CD4-positive, alpha-beta memory T cell (primary cell): ENCODE data around the gene TLE6. TPM values are rescaled to one million over a fixed set of nuclear protein-coding genes. Genes with fewer than 3 reads are reported as not detected.
A peak's percentile ranks its signal among the peaks of the same experiment; 100 is the strongest.

Source experiments
- CTCF ChIA-PET: fragments of 350-600 bp; sonication (Branson Sonifier 250); formaldehyde crosslinking; loops from one replicate; lab custom pipeline; 2021; ENCODE audit warnings: inconsistent platforms; ENCODE audit not compliant: partially characterized antibody; lab: Charles Lee
- POLR2A ChIA-PET: fragments of 350-600 bp; sonication (Branson Sonifier 250); formaldehyde crosslinking; loops from one replicate; lab custom pipeline; 2021; ENCODE audit not compliant: partially characterized antibody; lab: Charles Lee
- DNase-seq, 5 donors: peaks; one replicate each; pipeline versions ENCODE4 v3.0.0 to v3.0.0-alpha.2; 2020 to 2022; ENCODE audit warnings: mixed read lengths in 1 of 5
- H3K27ac ChIP-seq: one replicate; pipeline ENCODE4 v1.7.0; 2013; ENCODE audit warnings: low read depth, low read length
- H3K27me3 ChIP-seq: 2 replicates; pipeline ENCODE4 v1.7.0; 2013; ENCODE audit warnings: mild to moderate bottlenecking, low read length, moderate library complexity; ENCODE audit not compliant: insufficient read depth
- H3K36me3 ChIP-seq: 2 replicates; pipeline ENCODE4 v1.7.0; 2013; ENCODE audit warnings: mild to moderate bottlenecking, low read length, moderate library complexity; ENCODE audit not compliant: insufficient read depth
- H3K4me1 ChIP-seq: 2 replicates; pipeline ENCODE4 v1.7.0; 2013; ENCODE audit warnings: mild to moderate bottlenecking, low read length, moderate library complexity; ENCODE audit not compliant: insufficient read depth
- H3K4me3 ChIP-seq, 2 donors: one replicate each; pipeline ENCODE4 v1.7.0; 2013; ENCODE audit warnings: low read length in 2 of 2, mild to moderate bottlenecking in 1 of 2
- H3K9me3 ChIP-seq, 2 donors: one replicate each; pipeline ENCODE4 v1.7.0; 2013; ENCODE audit warnings: low read length in 2 of 2, control low read depth in 1 of 2; ENCODE audit not compliant: control insufficient read depth in 1 of 2
- H3K27ac Mint-ChIP-seq, 7 donors: one replicate each; pipeline ENCODE4 v1.8.0; 2020 to 2021; ENCODE audit warnings: mixed read lengths in 7 of 7, mild to moderate bottlenecking in 6 of 7, inconsistent platforms in 3 of 7, moderate library complexity in 3 of 7
- H3K27me3 Mint-ChIP-seq, 2 donors: one replicate each; pipeline ENCODE4 v1.8.0; 2020 to 2021; ENCODE audit warnings: mixed read lengths in 2 of 2
- H3K36me3 Mint-ChIP-seq, 2 donors: one replicate each; pipeline ENCODE4 v1.8.0; 2020 to 2021; ENCODE audit warnings: mixed read lengths in 2 of 2, inconsistent platforms in 1 of 2, mild to moderate bottlenecking in 1 of 2
- H3K4me1 Mint-ChIP-seq, 4 donors: one replicate each; pipeline ENCODE4 v1.8.0; 2020 to 2021; ENCODE audit warnings: mixed read lengths in 4 of 4, mild to moderate bottlenecking in 1 of 4
- H3K4me3 Mint-ChIP-seq, 8 donors: one replicate each; pipeline ENCODE4 v1.8.0; 2020 to 2021; ENCODE audit warnings: mixed read lengths in 8 of 8, mild to moderate bottlenecking in 7 of 8, moderate library complexity in 6 of 8, inconsistent platforms in 3 of 8
- H3K9me3 Mint-ChIP-seq, 8 donors: one replicate each; pipeline ENCODE4 v1.8.0; 2020 to 2021; ENCODE audit warnings: mixed read lengths in 8 of 8, mild to moderate bottlenecking in 5 of 8, inconsistent platforms in 3 of 8, moderate library complexity in 1 of 8
- intact Hi-C: fragments of 100-400 bp; cut with micrococcal nuclease; formaldehyde crosslinking; loops from one replicate; pipeline ENCODE4 v1.15.1; 2023
- polyA plus RNA-seq, 2 donors: library from polyadenylated mRNA; unstranded; fragments of 300-500 nt; fragmentation: Illumina TruSeq; gene quantifications; one replicate each; pipeline ENCODE4 v1.2.3, GENCODE V29; 2021
- total RNA-seq, 2 experiments: library from RNA; stranded (reverse); gene quantifications; one replicate each; pipeline ENCODE4 v1.2.3, GENCODE V29; 2021

Gene TLE6
- total and polyA plus RNA-seq, 4 experiments from 2014 or later, result not detected

- ChIA-PET CTCF (interaction anchor here (1.0 kb wide), 1 partner anchor 86 kb away, joined by 3 read pairs; no protein-coding TSS in a partner anchor), POLR2A (no interaction called here)
- intact Hi-C loops, result no loop called here
These were observed 40.6 kb downstream of the TLE6 start for GRCh38 chr19:3017923-3018322.

DNA sequence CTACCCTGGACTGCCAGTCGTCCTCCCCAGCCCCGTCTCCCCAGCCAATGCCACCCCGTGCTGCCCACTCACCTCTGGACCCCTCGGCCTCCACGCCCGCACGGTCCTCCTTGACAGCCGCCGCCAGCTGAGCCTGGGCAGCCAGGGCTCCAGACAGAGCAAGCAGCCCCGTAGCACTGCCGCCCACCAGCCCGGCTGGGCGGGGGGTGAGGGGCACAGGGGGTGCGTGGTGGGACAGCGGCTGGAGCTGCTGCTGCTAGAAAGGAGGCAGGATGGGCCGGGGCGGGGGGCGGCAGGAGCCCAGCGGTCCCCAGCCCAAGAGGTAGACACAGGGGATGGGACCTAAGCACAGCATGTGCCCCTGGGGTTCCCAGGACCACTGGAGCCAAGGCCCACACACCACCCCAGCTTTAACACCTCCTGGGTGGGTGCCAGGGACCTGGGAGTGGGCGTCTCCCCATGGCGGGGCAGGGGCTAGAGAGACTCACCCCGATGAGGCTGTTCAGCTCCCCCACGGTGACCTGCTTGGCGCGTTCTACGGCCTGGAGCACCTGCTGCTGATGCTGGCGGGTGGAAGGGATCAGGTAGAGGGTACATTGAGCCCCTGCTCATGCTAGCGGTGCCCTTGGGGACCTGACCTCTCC is 42.0 kb downstream of the TLE6 start:
- Histone ChIP-seq H3K36me3 (no peaks in the 10 kb centered on the region), H3K4me1 (peaks cover 1% of the 10 kb centered on the region), H3K27ac (no peak overlapping the region), H3K9me3 (no peaks in the 10 kb centered on the region), H3K4me3 (no peak overlapping the region), H3K27me3 (no peaks in the 10 kb centered on the region)
- ChIA-PET CTCF (no interaction called here), POLR2A (no interaction called here)
- Mint-ChIP-seq H3K4me1 (peaks cover 0 to 5% (median 1%) of the 10 kb centered on the region in 4 donors), H3K36me3 (peaks cover 1 to 4% of the 10 kb centered on the region in 2 donors), H3K27me3 (no peaks in the 10 kb centered on the region), H3K9me3 (no peaks in the 10 kb centered on the region), H3K27ac (no peak overlapping the region), H3K4me3 (no peak overlapping the region)
- no peak for DNase-seq
- intact Hi-C loops, result no loop called here

More at GRCh38 chr19:3017923-3018322, 40.6 kb downstream of the TLE6 start:
- Mint-ChIP-seq H3K4me1 (peaks cover 0 to 4% (median 0%) of the 10 kb centered on the region in 4 donors), H3K36me3 (peaks cover 4 to 8% of the 10 kb centered on the region in 2 donors), H3K9me3 (no peaks in the 10 kb centered on the region), H3K27me3 (no peaks in the 10 kb centered on the region), H3K27ac (no peak overlapping the region), H3K4me3 (no peak overlapping the region)
- DNase-seq, result no peak
- Histone ChIP-seq H3K4me1 (no peaks in the 10 kb centered on the region), H3K36me3 (no peaks in the 10 kb centered on the region), H3K27me3 (no peaks in the 10 kb centered on the region), H3K4me3 (no peak overlapping the region), H3K27ac (no peak overlapping the region), H3K9me3 (no peaks in the 10 kb centered on the region)

- DNase-seq, result no peak
- H3K27ac ChIP-seq, result no peak overlapping the region
- H3K9me3 Mint-ChIP-seq, result no peaks in the 10 kb centered on the region
- H3K4me1 Mint-ChIP-seq, result peaks cover 0 to 16% (median 9%) of the 10 kb centered on the region in 4 donors
- H3K27ac Mint-ChIP-seq, result peak overlapping the region in 2 of 7 donors; percentile 42 to 48
- H3K4me3 ChIP-seq, result no peak overlapping the region
- no peaks in the 10 kb centered on the region for H3K9me3 ChIP-seq
- H3K36me3 ChIP-seq, result no peaks in the 10 kb centered on the region
- no peaks in the 10 kb centered on the region for H3K27me3 ChIP-seq
- ChIA-PET CTCF (interaction anchor here (1.0 kb wide), 1 partner anchor 83 kb away, joined by 3 read pairs; no protein-coding TSS in a partner anchor), POLR2A (no interaction called here)
- peaks cover 9% of the 10 kb centered on the region for H3K4me1 ChIP-seq
- intact Hi-C loops, result no loop called here
- no peaks in the 10 kb centered on the region for H3K27me3 Mint-ChIP-seq
- peaks cover 0 to 4% of the 10 kb centered on the region in 2 donors for H3K36me3 Mint-ChIP-seq
- H3K4me3 Mint-ChIP-seq, result no peak overlapping the region
These were observed 43.1 kb downstream of the TLE6 start for GRCh38 chr19:3020321-3020960.

GRCh38 chr19:3024509-3024869 is 47.1 kb downstream of the TLE6 start:
- no peaks in the 10 kb centered on the region for H3K9me3 Mint-ChIP-seq
- H3K27ac Mint-ChIP-seq, result peak overlapping the region in 2 of 7 donors; percentile 42 to 43
- Histone ChIP-seq H3K27ac (no peak overlapping the region), H3K36me3 (no peaks in the 10 kb centered on the region), H3K9me3 (no peaks in the 10 kb centered on the region), H3K4me3 (no peak overlapping the region), H3K27me3 (no peaks in the 10 kb centered on the region), H3K4me1 (peaks cover 17% of the 10 kb centered on the region)
- H3K4me3 Mint-ChIP-seq, result peak overlapping the region in 7 of 8 donors; percentile 25 to 54 (median 43)
- CTCF ChIA-PET, result interaction anchor here (0.5 to 1.6 kb wide), 3 partner anchors 12 to 64 kb away, joined by 3 to 9 read pairs (median 4); no protein-coding TSS in a partner anchor
- H3K36me3 Mint-ChIP-seq, result peaks cover 0 to 4% of the 10 kb centered on the region in 2 donors
- POLR2A ChIA-PET, result interaction anchor here (1.5 to 1.8 kb wide), 3 partner anchors 11 to 37 kb away, joined by 4 to 8 read pairs (median 7); partner anchors contain the start of gene TLE5
- no peaks in the 10 kb centered on the region for H3K27me3 Mint-ChIP-seq
- peaks cover 2 to 27% (median 18%) of the 10 kb centered on the region in 4 donors for H3K4me1 Mint-ChIP-seq
- intact Hi-C loops, result no loop called here
- no peak for DNase-seq

- no peak overlapping the region for H3K4me3 ChIP-seq
- intact Hi-C loops, result no loop called here
- H3K9me3 Mint-ChIP-seq, result no peaks in the 10 kb centered on the region
- H3K4me1 Mint-ChIP-seq, result peaks cover 2 to 32% (median 18%) of the 10 kb centered on the region in 4 donors
- H3K9me3 ChIP-seq, result no peaks in the 10 kb centered on the region
- H3K4me1 ChIP-seq, result peaks cover 22% of the 10 kb centered on the region
- no peaks in the 10 kb centered on the region for H3K27me3 ChIP-seq
- no peaks in the 10 kb centered on the region for H3K36me3 ChIP-seq
- ChIA-PET CTCF (interaction anchor here (0.5 to 1.6 kb wide), 2 partner anchors 11 to 30 kb away, joined by 3 to 9 read pairs; no protein-coding TSS in a partner anchor), POLR2A (interaction anchor here (0.6 to 1.8 kb wide), 6 partner anchors 11 to 48 kb away, joined by 3 to 8 read pairs (median 4); partner anchors contain the start of genes TLE5 and TLE6)
- H3K27ac Mint-ChIP-seq, result no peak overlapping the region
- H3K27me3 Mint-ChIP-seq, result no peaks in the 10 kb centered on the region
- DNase-seq, result peak in 1 of 5 donors; percentile 7
- H3K36me3 Mint-ChIP-seq, result peaks cover 0 to 4% of the 10 kb centered on the region in 2 donors
- peak overlapping the region in 7 of 8 donors; percentile 25 to 59 (median 43) for H3K4me3 Mint-ChIP-seq
- H3K27ac ChIP-seq, result no peak overlapping the region
These were observed 47.6 kb downstream of the TLE6 start for GRCh38 chr19:3024870-3025548.

- no peak for DNase-seq
- ChIA-PET POLR2A (interaction anchor here (0.6 to 1.5 kb wide), 6 partner anchors 10 to 48 kb away, joined by 3 to 8 read pairs (median 5); partner anchors contain the start of genes TLE5 and TLE6), CTCF (no interaction called here)
- H3K9me3 Mint-ChIP-seq, result no peaks in the 10 kb centered on the region
- Histone ChIP-seq H3K27ac (no peak overlapping the region), H3K36me3 (no peaks in the 10 kb centered on the region), H3K4me1 (peaks cover 23% of the 10 kb centered on the region), H3K4me3 (no peak overlapping the region), H3K9me3 (no peaks in the 10 kb centered on the region), H3K27me3 (no peaks in the 10 kb centered on the region)
- H3K27me3 Mint-ChIP-seq, result no peaks in the 10 kb centered on the region
- H3K36me3 Mint-ChIP-seq, result peaks cover 0 to 1% of the 10 kb centered on the region in 2 donors
- intact Hi-C loops, result no loop called here
- H3K4me1 Mint-ChIP-seq, result peaks cover 2 to 37% (median 18%) of the 10 kb centered on the region in 4 donors
- H3K27ac Mint-ChIP-seq, result no peak overlapping the region
- H3K4me3 Mint-ChIP-seq, result peak overlapping the region in 2 of 8 donors; percentile 35 to 59
These were observed 48.2 kb downstream of the TLE6 start for GRCh38 chr19:3025549-3025886.
